C4-2B (cell line): Measurements from ENCODE around the gene TADA2B.

ENCODE experiments used
- ZFX ChIP-seq: fragments of 450-650 bp; IDR thresholded peaks from 2 replicates; pipeline ENCODE4 v1.6.1; 2017
- TF ChIP-seq, protein P1 (sequence below): fragments of 450-650 bp; conservative IDR thresholded peaks from 2 replicates; pipeline ENCODE4 v1.5.1; 2017; ENCODE audit warnings: mild to moderate bottlenecking

DNA sequence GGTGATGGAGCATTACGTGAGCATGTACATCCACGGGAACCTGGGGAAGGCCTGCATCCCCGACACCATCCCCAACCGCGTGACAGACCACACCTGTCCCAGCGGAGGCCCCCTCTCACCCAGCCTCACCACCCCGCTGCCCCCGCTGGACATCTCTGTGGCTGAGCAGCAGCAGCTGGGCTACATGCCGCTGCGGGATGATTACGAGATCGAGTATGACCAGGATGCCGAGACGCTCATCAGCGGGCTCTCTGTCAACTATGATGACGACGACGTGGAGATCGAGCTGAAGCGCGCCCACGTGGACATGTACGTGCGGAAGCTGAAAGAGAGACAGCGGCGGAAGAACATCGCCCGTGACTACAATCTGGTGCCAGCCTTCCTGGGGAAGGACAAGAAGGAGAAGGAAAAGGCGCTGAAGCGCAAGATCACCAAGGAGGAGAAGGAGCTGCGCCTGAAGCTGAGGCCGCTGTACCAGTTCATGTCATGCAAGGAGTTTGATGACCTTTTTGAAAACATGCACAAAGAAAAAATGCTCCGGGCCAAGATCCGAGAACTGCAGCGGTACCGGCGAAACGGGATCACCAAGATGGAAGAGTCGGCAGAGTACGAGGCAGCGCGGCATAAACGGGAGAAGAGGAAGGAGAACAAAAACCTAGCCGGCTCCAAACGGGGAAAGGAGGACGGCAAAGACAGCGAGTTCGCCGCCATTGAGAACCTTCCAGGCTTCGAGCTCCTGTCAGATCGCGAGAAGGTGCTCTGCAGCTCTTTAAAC lies 11.1 kb downstream of the TADA2B start:
- TF ChIP-seq, protein P1, sequence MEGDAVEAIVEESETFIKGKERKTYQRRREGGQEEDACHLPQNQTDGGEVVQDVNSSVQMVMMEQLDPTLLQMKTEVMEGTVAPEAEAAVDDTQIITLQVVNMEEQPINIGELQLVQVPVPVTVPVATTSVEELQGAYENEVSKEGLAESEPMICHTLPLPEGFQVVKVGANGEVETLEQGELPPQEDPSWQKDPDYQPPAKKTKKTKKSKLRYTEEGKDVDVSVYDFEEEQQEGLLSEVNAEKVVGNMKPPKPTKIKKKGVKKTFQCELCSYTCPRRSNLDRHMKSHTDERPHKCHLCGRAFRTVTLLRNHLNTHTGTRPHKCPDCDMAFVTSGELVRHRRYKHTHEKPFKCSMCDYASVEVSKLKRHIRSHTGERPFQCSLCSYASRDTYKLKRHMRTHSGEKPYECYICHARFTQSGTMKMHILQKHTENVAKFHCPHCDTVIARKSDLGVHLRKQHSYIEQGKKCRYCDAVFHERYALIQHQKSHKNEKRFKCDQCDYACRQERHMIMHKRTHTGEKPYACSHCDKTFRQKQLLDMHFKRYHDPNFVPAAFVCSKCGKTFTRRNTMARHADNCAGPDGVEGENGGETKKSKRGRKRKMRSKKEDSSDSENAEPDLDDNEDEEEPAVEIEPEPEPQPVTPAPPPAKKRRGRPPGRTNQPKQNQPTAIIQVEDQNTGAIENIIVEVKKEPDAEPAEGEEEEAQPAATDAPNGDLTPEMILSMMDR, result no peak
- no peak for TF ChIP-seq ZFX
